GM12865 (cell line): Measurements from ENCODE around the gene IL36RN.

Experiments used
- DNase-seq: peaks from one replicate; pipeline ENCODE4 v3.0.0; 2010; ENCODE audit warnings: low read depth
- H3K4me3 ChIP-seq: 2 replicates; pipeline ENCODE4 v1.5.1; 2011; ENCODE audit warnings: mild to moderate bottlenecking, low read depth, low read length, control low read depth
- TF ChIP-seq, protein P1 (sequence below): IDR thresholded peaks from 2 replicates; pipeline ENCODE4 v1.5.1; 2011; ENCODE audit warnings: low read length, control low read depth, low read depth, inconsistent platforms; ENCODE audit not compliant: insufficient read depth; ENCODE audit errors: missing control alignments

Gene IL36RN

DNA sequence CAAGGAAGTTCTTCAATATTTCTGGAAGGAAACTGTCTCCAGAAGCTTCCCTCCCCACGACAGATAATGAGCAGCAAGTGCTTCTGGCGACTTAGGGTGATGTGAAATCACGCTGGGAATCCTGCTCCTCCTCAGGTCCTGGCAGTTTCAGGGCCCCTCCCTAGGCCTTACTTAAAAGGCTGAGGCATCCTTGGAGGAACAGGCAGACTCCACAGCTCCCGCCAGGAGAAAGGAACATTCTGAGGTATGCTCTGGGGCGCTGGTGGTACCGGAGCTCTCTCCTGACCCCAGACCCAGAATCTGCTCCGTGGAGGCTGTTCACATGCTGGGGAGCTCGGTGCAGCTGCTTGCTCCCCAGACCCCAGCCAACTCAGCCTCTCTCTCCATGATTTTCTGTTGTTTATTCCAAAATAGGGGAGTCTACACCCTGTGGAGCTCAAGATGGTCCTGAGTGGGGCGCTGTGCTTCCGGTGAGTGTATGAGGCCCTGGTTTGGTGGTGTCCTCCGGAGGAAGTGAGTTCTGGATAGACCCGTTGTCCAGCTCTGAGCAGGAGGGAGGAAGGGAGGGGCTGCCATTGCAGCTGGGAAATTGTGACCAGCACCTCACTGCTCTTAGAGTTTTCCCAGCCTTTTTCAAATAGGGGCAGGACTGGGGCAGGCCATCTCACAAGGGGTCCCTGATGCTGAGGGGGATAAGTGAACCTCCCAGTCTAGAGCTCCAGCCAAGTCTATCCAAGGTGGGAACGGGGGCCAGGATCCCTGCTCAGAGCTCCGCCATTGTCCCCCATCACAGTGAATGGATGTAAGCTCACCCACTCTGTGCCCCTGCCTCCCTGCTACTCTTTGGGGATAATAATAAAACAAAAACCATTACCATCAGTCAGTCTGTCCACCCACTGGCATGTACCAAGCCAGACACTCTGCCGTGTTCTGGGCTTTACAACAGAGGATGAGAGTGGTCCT is at the start of gene IL36RN:
TSS of gene IL36RN (plus strand) at position 201 of the 963 bp plus-strand sequence. CDS start at position 442, 241 bp downstream.
- no peak for DNase-seq
- TF ChIP-seq, protein P1, sequence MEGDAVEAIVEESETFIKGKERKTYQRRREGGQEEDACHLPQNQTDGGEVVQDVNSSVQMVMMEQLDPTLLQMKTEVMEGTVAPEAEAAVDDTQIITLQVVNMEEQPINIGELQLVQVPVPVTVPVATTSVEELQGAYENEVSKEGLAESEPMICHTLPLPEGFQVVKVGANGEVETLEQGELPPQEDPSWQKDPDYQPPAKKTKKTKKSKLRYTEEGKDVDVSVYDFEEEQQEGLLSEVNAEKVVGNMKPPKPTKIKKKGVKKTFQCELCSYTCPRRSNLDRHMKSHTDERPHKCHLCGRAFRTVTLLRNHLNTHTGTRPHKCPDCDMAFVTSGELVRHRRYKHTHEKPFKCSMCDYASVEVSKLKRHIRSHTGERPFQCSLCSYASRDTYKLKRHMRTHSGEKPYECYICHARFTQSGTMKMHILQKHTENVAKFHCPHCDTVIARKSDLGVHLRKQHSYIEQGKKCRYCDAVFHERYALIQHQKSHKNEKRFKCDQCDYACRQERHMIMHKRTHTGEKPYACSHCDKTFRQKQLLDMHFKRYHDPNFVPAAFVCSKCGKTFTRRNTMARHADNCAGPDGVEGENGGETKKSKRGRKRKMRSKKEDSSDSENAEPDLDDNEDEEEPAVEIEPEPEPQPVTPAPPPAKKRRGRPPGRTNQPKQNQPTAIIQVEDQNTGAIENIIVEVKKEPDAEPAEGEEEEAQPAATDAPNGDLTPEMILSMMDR: no peak
- H3K4me3 ChIP-seq: no peak within 1 kb of the TSS

DNA sequence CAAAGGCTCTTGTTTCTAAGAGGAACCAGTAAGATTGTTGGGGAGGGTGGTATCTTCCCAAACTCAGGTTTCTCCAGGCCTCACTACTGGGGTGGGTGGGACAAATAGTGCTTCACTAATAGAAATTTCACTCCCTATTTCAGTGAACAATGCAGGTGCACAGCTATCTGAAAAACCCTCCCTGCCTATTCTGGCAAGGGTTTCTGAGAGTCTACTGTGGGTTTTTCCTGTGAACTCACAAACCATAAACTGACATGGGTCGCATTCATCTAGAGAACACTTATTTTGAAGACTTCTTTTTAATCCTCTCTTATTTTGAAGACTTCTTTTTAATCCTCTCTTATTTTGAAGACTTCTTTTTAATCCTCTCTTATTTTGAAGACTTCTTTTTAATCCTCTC is 49.4 kb upstream of the IL36RN start:
- H3K4me3 ChIP-seq: no peak overlapping the region
- no peak for DNase-seq
- TF ChIP-seq, protein P1: no peak

DNA sequence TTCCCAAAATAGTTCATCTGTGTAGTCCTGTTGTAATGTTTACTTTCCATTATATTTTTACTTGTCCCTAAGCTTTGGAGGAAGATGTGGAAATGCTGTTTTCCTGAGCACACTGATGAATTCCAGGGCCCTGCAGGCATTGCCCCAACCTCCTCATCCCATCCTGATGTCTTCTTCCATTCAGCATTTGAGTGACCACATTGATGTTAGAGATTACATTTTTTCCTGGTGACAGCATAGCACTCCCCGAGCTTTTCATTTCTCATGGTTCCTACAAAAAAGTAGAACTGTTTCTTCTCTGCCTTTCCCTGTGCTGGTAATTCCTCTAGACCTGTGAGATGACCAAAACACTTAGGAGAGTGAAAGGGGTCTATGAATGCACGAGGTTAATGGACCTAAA is 48.9 kb upstream of the IL36RN start:
- no peak for DNase-seq
- TF ChIP-seq, protein P1: no peak
- no peak overlapping the region for H3K4me3 ChIP-seq

DNA sequence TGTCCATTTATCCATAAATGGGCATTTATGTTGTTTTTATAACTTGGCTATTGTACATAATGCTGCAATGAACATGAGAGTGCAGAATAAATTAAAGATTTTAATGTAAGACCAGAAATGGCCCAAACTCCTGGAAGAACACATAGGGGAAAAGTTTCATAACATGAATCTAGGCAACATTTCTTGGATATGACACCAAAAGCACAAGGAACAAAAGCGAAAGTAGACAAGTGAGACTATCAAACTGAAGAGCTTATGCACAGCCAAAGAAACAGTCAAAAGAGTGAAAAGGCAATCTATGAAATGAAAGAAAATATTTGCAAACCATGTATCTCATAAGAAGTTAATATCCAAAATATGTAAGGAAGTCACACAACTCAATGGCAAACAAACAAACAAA is 47.9 kb upstream of the IL36RN start:
- no peak overlapping the region for H3K4me3 ChIP-seq
- no peak for DNase-seq
- TF ChIP-seq, protein P1: no peak

DNA sequence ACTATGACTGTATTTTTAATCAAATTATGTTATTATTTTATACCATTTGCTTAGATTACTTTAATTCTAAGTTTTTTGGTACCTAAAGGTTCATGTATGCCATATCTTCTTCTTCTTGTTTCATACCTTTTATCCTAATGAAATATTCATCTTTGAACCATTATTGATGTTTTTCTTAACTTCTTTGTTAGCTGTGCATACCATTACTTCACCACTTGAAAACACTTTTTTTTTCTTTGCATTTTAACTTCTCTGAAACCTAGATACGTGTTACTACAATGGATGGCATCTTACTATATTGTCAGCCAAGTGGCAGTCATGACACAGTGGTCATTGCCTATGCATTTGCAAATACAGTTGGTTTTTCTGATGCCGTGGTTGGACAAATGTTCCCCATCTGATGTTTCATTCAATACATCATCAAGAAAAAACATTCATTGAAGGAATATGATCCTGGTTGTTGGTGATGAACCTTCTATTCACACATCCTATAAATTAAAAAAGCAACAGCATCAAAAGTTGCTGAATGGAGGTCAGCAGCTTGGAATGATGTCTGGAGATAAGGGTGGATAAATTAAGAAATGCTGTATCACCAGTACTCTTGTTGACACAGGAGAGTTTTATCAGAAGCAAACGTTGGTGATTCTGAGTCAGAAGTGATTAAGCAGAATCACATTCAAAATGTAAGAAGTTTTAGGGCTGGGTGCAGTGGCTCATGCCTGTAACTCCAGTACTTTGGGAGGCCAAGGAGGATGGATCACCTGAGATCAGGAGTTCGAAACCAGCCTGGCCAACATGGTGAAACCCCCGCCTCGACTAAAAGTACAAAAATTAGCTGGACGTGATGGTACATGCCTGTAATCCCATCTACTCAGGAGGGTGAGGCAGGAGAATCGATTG is 46.3 kb upstream of the IL36RN start:
- TF ChIP-seq, protein P1: no peak
- DNase-seq: no peak
- H3K4me3 ChIP-seq: no peak overlapping the region

DNA sequence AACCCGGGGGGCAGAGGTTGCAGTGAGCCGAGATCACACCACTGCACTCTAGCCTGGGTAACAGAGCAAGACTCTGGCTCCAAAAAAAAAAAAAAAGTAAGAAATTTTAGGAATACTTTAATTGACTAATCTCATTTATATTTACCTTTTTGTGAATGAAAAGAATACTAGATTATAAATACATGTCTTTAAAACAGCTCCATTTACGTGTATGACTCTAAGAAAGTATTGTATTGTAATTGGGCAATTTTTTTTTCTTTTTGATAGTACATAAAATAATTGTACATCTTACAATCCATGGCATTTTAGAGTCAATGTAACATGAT is 45.7 kb upstream of the IL36RN start:
- DNase-seq: no peak
- TF ChIP-seq, protein P1: no peak
- H3K4me3 ChIP-seq: no peak overlapping the region
